ENCODE results near the gene GUCA2B.

The GUCA2B gene

GRCh38 chr1:42143896-42144710 lies 9.1 kb upstream of the GUCA2B start:
- no peak for DNase-seq

- no peak for DNase-seq
Observed at GRCh38 chr1:42144711-42145388, 8.4 kb upstream of the GUCA2B start.

- DNase-seq: no peak
Observed at GRCh38 chr1:42145389-42145716, 7.9 kb upstream of the GUCA2B start.

GRCh38 chr1:42145764-42146625 lies 7.2 kb upstream of the GUCA2B start:
- DNase-seq: no peak

- peak; percentile 83 for DNase-seq
Observed at GRCh38 chr1:42146626-42147320, 6.4 kb upstream of the GUCA2B start.

- DNase-seq: no peak
Observed at GRCh38 chr1:42148166-42148565, 5.0 kb upstream of the GUCA2B start.

- DNase-seq: no peak
Observed at GRCh38 chr1:42150651-42151050, 2.6 kb upstream of the GUCA2B start.

- DNase-seq: no peak
Observed at GRCh38 chr1:42152119-42152518, 1.1 kb upstream of the GUCA2B start.

GRCh38 chr1:42153624-42154023 lies 414 bp downstream of the GUCA2B start:
- no peak for DNase-seq

GRCh38 chr1:42154685-42155084 lies 1.5 kb downstream of the GUCA2B start:
- no peak for DNase-seq

GRCh38 chr1:42155362-42155761 lies 2.2 kb downstream of the GUCA2B start:
- no peak for DNase-seq

- peak; percentile 62 for DNase-seq
Observed at GRCh38 chr1:42157667-42158066, 4.5 kb downstream of the GUCA2B start.

- DNase-seq: no peak
Observed at GRCh38 chr1:42158189-42158588, 5.0 kb downstream of the GUCA2B start.

GRCh38 chr1:42162181-42162580 lies 9.0 kb downstream of the GUCA2B start:
- no peak for DNase-seq

- no peak for DNase-seq
Observed at GRCh38 chr1:42163114-42163513, 9.9 kb downstream of the GUCA2B start.

GRCh38 chr1:42163536-42164503 lies 10.6 kb downstream of the GUCA2B start:
- no peak for DNase-seq

- no peak for DNase-seq
Observed at GRCh38 chr1:42164551-42165420, 11.6 kb downstream of the GUCA2B start, which contains the start of gene GUCA2A. Gene GUCA2A, minus strand, starts transcription at chr1:42164745. Its CDS starts 33 bp downstream, at chr1:42164712.

GRCh38 chr1:42165511-42166210 lies 12.5 kb downstream of the GUCA2B start:
- DNase-seq: no peak

- DNase-seq: no peak
Observed at GRCh38 chr1:42167611-42168390, 14.6 kb downstream of the GUCA2B start.

Data from RPMI8226 (cell line).